Breast epithelium (tissue), 3 donors: ENCODE results near the gene SLC17A8.

Experiments used
- POLR2A ChIP-seq: fragments of 450-650 bp; IDR thresholded peaks from one replicate; pipeline ENCODE4 v1.6.1; 2016; ENCODE audit warnings: antibody characterized with exemption, mild to moderate bottlenecking, moderate library complexity
- TF ChIP-seq, protein P1 (sequence below), 3 donors: fragments of 450-650 bp; IDR thresholded peaks; one replicate each; pipeline ENCODE4 v1.5.1; 2016 to 2017; ENCODE audit warnings: antibody characterized with exemption in 3 of 3, mild to moderate bottlenecking in 3 of 3, moderate library complexity in 3 of 3

DNA sequence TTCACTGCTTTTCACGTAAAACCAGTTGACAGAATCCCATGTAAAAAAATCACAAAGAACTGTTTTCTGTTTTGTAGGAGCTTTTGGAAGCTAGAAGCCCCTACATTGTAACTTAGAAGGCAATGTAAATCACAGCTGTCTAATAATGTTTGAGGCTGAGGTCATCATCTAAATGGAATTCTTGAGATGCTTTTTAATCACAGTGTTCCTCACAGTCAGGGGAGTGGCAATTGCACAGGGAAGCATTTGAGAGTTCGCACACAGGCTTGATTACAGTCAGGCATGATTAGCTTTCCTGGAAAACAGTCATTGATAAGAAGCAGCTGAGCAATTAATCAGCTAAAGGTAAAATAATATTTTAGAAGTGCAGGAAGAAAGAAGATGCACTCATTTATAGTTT is 2.9 kb downstream of the SLC17A8 start:
- TF ChIP-seq, protein P1, sequence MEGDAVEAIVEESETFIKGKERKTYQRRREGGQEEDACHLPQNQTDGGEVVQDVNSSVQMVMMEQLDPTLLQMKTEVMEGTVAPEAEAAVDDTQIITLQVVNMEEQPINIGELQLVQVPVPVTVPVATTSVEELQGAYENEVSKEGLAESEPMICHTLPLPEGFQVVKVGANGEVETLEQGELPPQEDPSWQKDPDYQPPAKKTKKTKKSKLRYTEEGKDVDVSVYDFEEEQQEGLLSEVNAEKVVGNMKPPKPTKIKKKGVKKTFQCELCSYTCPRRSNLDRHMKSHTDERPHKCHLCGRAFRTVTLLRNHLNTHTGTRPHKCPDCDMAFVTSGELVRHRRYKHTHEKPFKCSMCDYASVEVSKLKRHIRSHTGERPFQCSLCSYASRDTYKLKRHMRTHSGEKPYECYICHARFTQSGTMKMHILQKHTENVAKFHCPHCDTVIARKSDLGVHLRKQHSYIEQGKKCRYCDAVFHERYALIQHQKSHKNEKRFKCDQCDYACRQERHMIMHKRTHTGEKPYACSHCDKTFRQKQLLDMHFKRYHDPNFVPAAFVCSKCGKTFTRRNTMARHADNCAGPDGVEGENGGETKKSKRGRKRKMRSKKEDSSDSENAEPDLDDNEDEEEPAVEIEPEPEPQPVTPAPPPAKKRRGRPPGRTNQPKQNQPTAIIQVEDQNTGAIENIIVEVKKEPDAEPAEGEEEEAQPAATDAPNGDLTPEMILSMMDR (IDR thresholded peaks at IDR 0.05): no peak
- TF ChIP-seq POLR2A: no peak
